ENCODE data around the gene PLA2G4A. TPM values are rescaled to one million over a fixed set of nuclear protein-coding genes. Genes with fewer than 3 reads are reported as not detected.

Gene PLA2G4A
- total RNA-seq, 2 experiments from 2014 or later = not detected

- Histone ChIP-seq H3K9me3 (ENCODE audit: control insufficient read depth in 1 of 2, insufficient read depth in 1 of 2, low read length in 2 of 2) (no peaks in the 10 kb centered on the region), H3K4me3 (ENCODE audit: low read length) (no peak overlapping the region), H3K27ac (ENCODE audit: low read depth in 1 of 2, low read length in 2 of 2) (no peak overlapping the region), H3K4me1 (ENCODE audit: insufficient read depth, low read length) (no peaks in the 10 kb centered on the region), H3K36me3 (ENCODE audit: insufficient read depth, low read length) (no peaks in the 10 kb centered on the region), H3K27me3 (ENCODE audit: control insufficient read depth in 1 of 2, insufficient read depth in 2 of 2, low read length in 2 of 2) (no peaks in the 10 kb centered on the region)
- Mint-ChIP-seq H3K4me3 (no peak overlapping the region), H3K36me3 (ENCODE audit: low read depth) (no peaks in the 10 kb centered on the region), H3K27me3 (no peaks in the 10 kb centered on the region), H3K4me1 (ENCODE audit: low read depth) (no peaks in the 10 kb centered on the region), H3K27ac (no peak overlapping the region), H3K9me3 (no peaks in the 10 kb centered on the region)
- CTCF ChIA-PET = no interaction called here
- DNase-seq (no peak), ATAC-seq (ENCODE audit: poor library complexity) (no peak)
- intact Hi-C loops (cut with DNase I, micrococcal nuclease) = no loop called here
- POLR2A ChIA-PET = no interaction called here
- TF ChIP-seq, protein P1, sequence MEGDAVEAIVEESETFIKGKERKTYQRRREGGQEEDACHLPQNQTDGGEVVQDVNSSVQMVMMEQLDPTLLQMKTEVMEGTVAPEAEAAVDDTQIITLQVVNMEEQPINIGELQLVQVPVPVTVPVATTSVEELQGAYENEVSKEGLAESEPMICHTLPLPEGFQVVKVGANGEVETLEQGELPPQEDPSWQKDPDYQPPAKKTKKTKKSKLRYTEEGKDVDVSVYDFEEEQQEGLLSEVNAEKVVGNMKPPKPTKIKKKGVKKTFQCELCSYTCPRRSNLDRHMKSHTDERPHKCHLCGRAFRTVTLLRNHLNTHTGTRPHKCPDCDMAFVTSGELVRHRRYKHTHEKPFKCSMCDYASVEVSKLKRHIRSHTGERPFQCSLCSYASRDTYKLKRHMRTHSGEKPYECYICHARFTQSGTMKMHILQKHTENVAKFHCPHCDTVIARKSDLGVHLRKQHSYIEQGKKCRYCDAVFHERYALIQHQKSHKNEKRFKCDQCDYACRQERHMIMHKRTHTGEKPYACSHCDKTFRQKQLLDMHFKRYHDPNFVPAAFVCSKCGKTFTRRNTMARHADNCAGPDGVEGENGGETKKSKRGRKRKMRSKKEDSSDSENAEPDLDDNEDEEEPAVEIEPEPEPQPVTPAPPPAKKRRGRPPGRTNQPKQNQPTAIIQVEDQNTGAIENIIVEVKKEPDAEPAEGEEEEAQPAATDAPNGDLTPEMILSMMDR (IDR thresholded peaks at IDR 0.05) = no peak
These were observed 15.2 kb downstream of the PLA2G4A start for GRCh38 chr1:186843931-186844330.

- DNase-seq (no peak), ATAC-seq (ENCODE audit: poor library complexity) (no peak)
- Histone ChIP-seq H3K27me3 (ENCODE audit: control insufficient read depth in 1 of 2, insufficient read depth in 2 of 2, low read length in 2 of 2) (no peaks in the 10 kb centered on the region), H3K4me3 (ENCODE audit: low read length) (no peak overlapping the region), H3K9me3 (ENCODE audit: control insufficient read depth in 1 of 2, insufficient read depth in 1 of 2, low read length in 2 of 2) (no peaks in the 10 kb centered on the region), H3K27ac (ENCODE audit: low read depth in 1 of 2, low read length in 2 of 2) (no peak overlapping the region), H3K36me3 (ENCODE audit: insufficient read depth, low read length) (no peaks in the 10 kb centered on the region), H3K4me1 (ENCODE audit: insufficient read depth, low read length) (no peaks in the 10 kb centered on the region)
- TF ChIP-seq, protein P1 (IDR thresholded peaks at IDR 0.05) = no peak
- Mint-ChIP-seq H3K4me1 (ENCODE audit: low read depth) (no peaks in the 10 kb centered on the region), H3K9me3 (no peaks in the 10 kb centered on the region), H3K27ac (no peak overlapping the region), H3K36me3 (ENCODE audit: low read depth) (no peaks in the 10 kb centered on the region), H3K4me3 (no peak overlapping the region), H3K27me3 (no peaks in the 10 kb centered on the region)
- intact Hi-C loops (cut with DNase I, micrococcal nuclease) = no loop called here
- POLR2A ChIA-PET = no interaction called here
- CTCF ChIA-PET = no interaction called here
These were observed 16.9 kb downstream of the PLA2G4A start for GRCh38 chr1:186845576-186846210.

GRCh38 chr1:186848509-186849130 lies 19.9 kb downstream of the PLA2G4A start:
- Mint-ChIP-seq H3K36me3 (ENCODE audit: low read depth) (no peaks in the 10 kb centered on the region), H3K4me3 (no peak overlapping the region), H3K4me1 (ENCODE audit: low read depth) (no peaks in the 10 kb centered on the region), H3K27ac (no peak overlapping the region), H3K27me3 (no peaks in the 10 kb centered on the region), H3K9me3 (no peaks in the 10 kb centered on the region)
- Histone ChIP-seq H3K4me1 (ENCODE audit: insufficient read depth, low read length) (no peaks in the 10 kb centered on the region), H3K27me3 (ENCODE audit: control insufficient read depth in 1 of 2, insufficient read depth in 2 of 2, low read length in 2 of 2) (no peaks in the 10 kb centered on the region), H3K27ac (ENCODE audit: low read depth in 1 of 2, low read length in 2 of 2) (no peak overlapping the region), H3K9me3 (ENCODE audit: control insufficient read depth in 1 of 2, insufficient read depth in 1 of 2, low read length in 2 of 2) (no peaks in the 10 kb centered on the region), H3K36me3 (ENCODE audit: insufficient read depth, low read length) (no peaks in the 10 kb centered on the region), H3K4me3 (ENCODE audit: low read length) (no peak overlapping the region)
- intact Hi-C loops (cut with DNase I, micrococcal nuclease) = no loop called here
- POLR2A ChIA-PET = no interaction called here
- ATAC-seq (ENCODE audit: poor library complexity) = no peak
- TF ChIP-seq, protein P1 (IDR thresholded peaks at IDR 0.05) = no peak
- no peak for DNase-seq
- CTCF ChIA-PET = no interaction called here

Measured in CD4-positive, alpha-beta T cell (primary cell).